ENCODE data around the gene AVP. TPM values are rescaled to one million over a fixed set of nuclear protein-coding genes. Genes with fewer than 3 reads are reported as not detected.
"Not testable (repeated sequence)": the region's sequence is repeated elsewhere in the genome, so short reads cannot be mapped to it uniquely, and the experiment has no call there.

AVP gene
- total and polyA plus RNA-seq, 2 experiments from 2014 or later, result 0.67 to 1.3 TPM

- TF ChIP-seq EZH2phosphoT487 (IDR thresholded peaks at IDR 0.05; ENCODE audit: low read depth, severe bottlenecking, unreplicated experiment) (no peak), EZH2 (IDR thresholded peaks at IDR 0.05; ENCODE audit: borderline replicate concordance) (no peak)
- TF ChIP-seq, protein P1, sequence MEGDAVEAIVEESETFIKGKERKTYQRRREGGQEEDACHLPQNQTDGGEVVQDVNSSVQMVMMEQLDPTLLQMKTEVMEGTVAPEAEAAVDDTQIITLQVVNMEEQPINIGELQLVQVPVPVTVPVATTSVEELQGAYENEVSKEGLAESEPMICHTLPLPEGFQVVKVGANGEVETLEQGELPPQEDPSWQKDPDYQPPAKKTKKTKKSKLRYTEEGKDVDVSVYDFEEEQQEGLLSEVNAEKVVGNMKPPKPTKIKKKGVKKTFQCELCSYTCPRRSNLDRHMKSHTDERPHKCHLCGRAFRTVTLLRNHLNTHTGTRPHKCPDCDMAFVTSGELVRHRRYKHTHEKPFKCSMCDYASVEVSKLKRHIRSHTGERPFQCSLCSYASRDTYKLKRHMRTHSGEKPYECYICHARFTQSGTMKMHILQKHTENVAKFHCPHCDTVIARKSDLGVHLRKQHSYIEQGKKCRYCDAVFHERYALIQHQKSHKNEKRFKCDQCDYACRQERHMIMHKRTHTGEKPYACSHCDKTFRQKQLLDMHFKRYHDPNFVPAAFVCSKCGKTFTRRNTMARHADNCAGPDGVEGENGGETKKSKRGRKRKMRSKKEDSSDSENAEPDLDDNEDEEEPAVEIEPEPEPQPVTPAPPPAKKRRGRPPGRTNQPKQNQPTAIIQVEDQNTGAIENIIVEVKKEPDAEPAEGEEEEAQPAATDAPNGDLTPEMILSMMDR (IDR thresholded peaks at IDR 0.05; ENCODE audit: poor library complexity), result no peak
- Histone ChIP-seq H3K4me1 (ENCODE audit: insufficient read depth) (peaks cover 7% of the 10 kb centered on the region), H3K79me2 (no peaks in the 10 kb centered on the region), H3K36me3 (replicated peaks; ENCODE audit: insufficient read depth, low read depth) (no peaks in the 10 kb centered on the region), H3K27me3 (peaks cover 9% of the 10 kb centered on the region), H2AFZ (no peak overlapping the region), H3K9me2 (replicated peaks; ENCODE audit: insufficient read depth) (no peaks in the 10 kb centered on the region), H3K27ac (no peak overlapping the region), H3K4me3 (no peak overlapping the region), H4K20me1 (ENCODE audit: insufficient read depth, poor library complexity, severe bottlenecking) (no peaks in the 10 kb centered on the region), H3K9me3 (ENCODE audit: low read depth) (no peaks in the 10 kb centered on the region), H3K4me2 (no peak overlapping the region)
- no peak for DNase-seq (ENCODE audit: low spot score)
- 88% methylated on average over 22 of the region's 23 CpGs for WGBS (ENCODE audit: low lambda C conversion rate, missing lambda C conversion rate)
Measured at GRCh38 chr20:3067139-3068014, 17.1 kb downstream of the AVP start.

DNA sequence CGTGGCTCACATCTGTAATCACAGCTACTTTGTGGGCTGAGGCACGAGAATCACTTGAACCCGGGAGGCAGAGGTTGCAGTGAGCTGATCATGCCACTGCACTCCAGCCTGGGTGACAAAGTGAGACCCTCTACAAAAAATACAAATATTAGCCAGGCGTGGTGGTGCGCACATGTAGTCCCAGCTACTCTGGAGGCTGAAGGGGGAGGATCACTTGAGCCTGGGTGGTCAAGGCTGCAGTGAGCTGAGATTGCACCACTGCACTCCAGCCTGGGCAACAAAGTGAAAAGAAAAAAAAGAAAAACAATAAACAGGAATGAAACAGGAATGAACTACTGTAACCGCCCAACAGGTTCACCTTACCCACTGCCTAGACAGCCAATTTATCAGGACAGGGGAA is 20.4 kb downstream of the AVP start:
- H3K27me3 ChIP-seq; H3K36me3 ChIP-seq (replicated peaks; ENCODE audit: insufficient read depth, low read depth); H2AFZ ChIP-seq; DNase-seq (ENCODE audit: low spot score); H3K9me2 ChIP-seq (replicated peaks; ENCODE audit: insufficient read depth); H3K9me3 ChIP-seq (ENCODE audit: low read depth); H3K4me1 ChIP-seq (ENCODE audit: insufficient read depth); H3K4me2 ChIP-seq; H4K20me1 ChIP-seq (ENCODE audit: insufficient read depth, poor library complexity, severe bottlenecking); H3K4me3 ChIP-seq; H3K27ac ChIP-seq; H3K79me2 ChIP-seq: not testable (repeated sequence)
- 82% methylated on average over 6 of the region's 6 CpGs for WGBS (ENCODE audit: low lambda C conversion rate, missing lambda C conversion rate)

DNA sequence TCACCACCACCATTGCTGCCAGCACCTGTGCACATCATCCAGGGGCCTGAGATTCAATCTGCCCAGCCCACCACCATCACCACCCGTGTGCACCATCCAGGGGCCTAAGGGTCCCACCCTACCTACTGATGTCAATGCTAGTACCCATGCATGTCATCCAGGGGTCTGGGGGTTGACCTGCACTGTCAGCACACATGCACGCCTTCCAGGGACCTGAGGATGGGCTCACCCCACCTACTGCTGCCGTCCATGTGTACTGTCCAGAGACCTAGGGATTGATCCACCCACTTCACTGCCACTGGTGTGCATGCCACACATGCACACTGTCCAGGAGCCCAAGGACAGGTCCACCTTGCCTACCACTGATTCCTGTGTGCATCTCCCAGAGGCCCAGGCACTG is 25.0 kb downstream of the AVP start:
- Histone ChIP-seq H3K4me1 (ENCODE audit: insufficient read depth) (no peaks in the 10 kb centered on the region), H4K20me1 (ENCODE audit: insufficient read depth, poor library complexity, severe bottlenecking) (no peaks in the 10 kb centered on the region), H3K27me3 (no peaks in the 10 kb centered on the region), H3K9me2 (replicated peaks; ENCODE audit: insufficient read depth) (no peaks in the 10 kb centered on the region), H3K27ac (no peak overlapping the region), H3K4me2 (no peak overlapping the region), H3K4me3 (no peak overlapping the region), H3K36me3 (replicated peaks; ENCODE audit: insufficient read depth, low read depth) (no peaks in the 10 kb centered on the region), H3K9me3 (ENCODE audit: low read depth) (no peaks in the 10 kb centered on the region), H2AFZ (no peak overlapping the region), H3K79me2 (no peaks in the 10 kb centered on the region)
- no peak for DNase-seq (ENCODE audit: low spot score)
- 96% methylated on average over 3 of the region's 3 CpGs for WGBS (ENCODE audit: low lambda C conversion rate, missing lambda C conversion rate)
- TF ChIP-seq EZH2phosphoT487 (IDR thresholded peaks at IDR 0.05; ENCODE audit: low read depth, severe bottlenecking, unreplicated experiment) (no peak), EZH2 (IDR thresholded peaks at IDR 0.05; ENCODE audit: borderline replicate concordance) (no peak)
- TF ChIP-seq, protein P1 (IDR thresholded peaks at IDR 0.05; ENCODE audit: poor library complexity), result no peak

- TF ChIP-seq EZH2phosphoT487 (IDR thresholded peaks at IDR 0.05; ENCODE audit: low read depth, severe bottlenecking, unreplicated experiment), result no peak
- no peak for TF ChIP-seq EZH2 (IDR thresholded peaks at IDR 0.05; ENCODE audit: borderline replicate concordance)
- TF ChIP-seq, protein P1 (IDR thresholded peaks at IDR 0.05; ENCODE audit: poor library complexity), result no peak
- Histone ChIP-seq H3K4me3 (no peak overlapping the region), H3K4me1 (ENCODE audit: insufficient read depth) (peaks cover 9% of the 10 kb centered on the region), H3K9me2 (replicated peaks; ENCODE audit: insufficient read depth) (no peaks in the 10 kb centered on the region), H4K20me1 (ENCODE audit: insufficient read depth, poor library complexity, severe bottlenecking) (no peaks in the 10 kb centered on the region), H3K27me3 (no peaks in the 10 kb centered on the region), H3K36me3 (replicated peaks; ENCODE audit: insufficient read depth, low read depth) (no peaks in the 10 kb centered on the region), H3K4me2 (no peak overlapping the region), H3K27ac (no peak overlapping the region), H2AFZ (no peak overlapping the region), H3K79me2 (peaks cover 16% of the 10 kb centered on the region), H3K9me3 (ENCODE audit: low read depth) (no peaks in the 10 kb centered on the region)
- WGBS (ENCODE audit: low lambda C conversion rate, missing lambda C conversion rate), result 66% methylated on average over 7 of the region's 7 CpGs
- no peak for DNase-seq (ENCODE audit: low spot score)
Measured at GRCh38 chr20:3051385-3052019, 33.0 kb downstream of the AVP start.

Measured in hepatocyte (in vitro differentiated cells).